OCI-LY7 (cell line): Measurements from ENCODE around the gene ICAM2. TPM values are rescaled to one million over a fixed set of nuclear protein-coding genes. Genes with fewer than 3 reads are reported as not detected.

Source experiments
- BruUV-seq: library from RNA; stranded (reverse); fragments of 400-500 nt; replicated peaks from 2 replicates; lab custom pipeline; 2021; lab: Mats Ljungman, UMichigan
- CTCF ChIA-PET: fragments of 300-600 bp; sonication (Branson Sonifier 250); formaldehyde crosslinking; loops from one replicate; lab custom pipeline; 2022; ENCODE audit warnings: antibody characterized with exemption; ENCODE audit not compliant: unreplicated experiment; lab: Charles Lee
- POLR2A ChIA-PET: fragments of 300-600 bp; sonication (Branson Sonifier 250); formaldehyde crosslinking; loops from one replicate; lab custom pipeline; 2022; ENCODE audit warnings: antibody characterized with exemption; lab: Charles Lee
- DNase-seq: peaks from one replicate; pipeline ENCODE4 v3.0.0-alpha.2; 2015; ENCODE audit warnings: low spot score
- H2AFZ ChIP-seq: fragments of 200-600 bp; sonication (generic), shearing (Covaris generic); 2 replicates; pipeline ENCODE4 v1.6.1; 2014; ENCODE audit warnings: mild to moderate bottlenecking, antibody characterized with exemption, low read length, moderate library complexity
- H3K27ac ChIP-seq: fragments of 200-600 bp; sonication (generic); 2 replicates; pipeline ENCODE4 v1.5.1; 2014; ENCODE audit warnings: mixed run types, low read depth, mild to moderate bottlenecking, moderate library complexity, low read length, inconsistent platforms; ENCODE audit not compliant: poor library complexity, severe bottlenecking
- H3K36me3 ChIP-seq: fragments of 200-600 bp; sonication (generic); 2 replicates; pipeline ENCODE4 v1.6.1; 2014; ENCODE audit warnings: mild to moderate bottlenecking, antibody characterized with exemption, low read length, moderate library complexity, mixed read lengths; ENCODE audit not compliant: insufficient read depth
- H3K4me1 ChIP-seq: fragments of 200-600 bp; sonication (generic); 2 replicates; pipeline ENCODE4 v1.5.1; 2014; ENCODE audit warnings: mild to moderate bottlenecking, low read length; ENCODE audit not compliant: insufficient read depth, poor library complexity, severe bottlenecking
- H3K4me2 ChIP-seq: fragments of 200-600 bp; sonication (generic); 2 replicates; pipeline ENCODE4 v1.6.1; 2014; ENCODE audit warnings: mild to moderate bottlenecking, low read length
- H3K4me3 ChIP-seq: fragments of 200-600 bp; sonication (generic); 2 replicates; pipeline ENCODE4 v1.5.1; 2014; ENCODE audit warnings: mild to moderate bottlenecking, low read depth, low read length; ENCODE audit not compliant: poor library complexity, severe bottlenecking
- H3K79me2 ChIP-seq: fragments of 200-600 bp; sonication (generic); 2 replicates; pipeline ENCODE4 v1.6.1; 2016; ENCODE audit warnings: low read depth, mild to moderate bottlenecking, low read length, moderate library complexity, mixed read lengths; ENCODE audit not compliant: insufficient read depth
- H3K9me2 ChIP-seq: fragments of 200-600 bp; sonication (generic); 2 replicates; pipeline ENCODE4 v1.6.1; 2016; ENCODE audit warnings: mild to moderate bottlenecking, low read length, mixed read lengths; ENCODE audit not compliant: insufficient read depth
- H3K9me3 ChIP-seq: fragments of 200-600 bp; sonication (generic); 2 replicates; pipeline ENCODE4 v1.6.1; 2014; ENCODE audit warnings: mild to moderate bottlenecking, mixed run types, low read length, mixed read lengths
- H4K20me1 ChIP-seq: fragments of 200-600 bp; sonication (generic); 2 replicates; pipeline ENCODE4 v1.6.1; 2014; ENCODE audit warnings: mild to moderate bottlenecking, antibody characterized with exemption, low read length, moderate library complexity, mixed read lengths; ENCODE audit not compliant: insufficient read depth
- CTCF ChIP-seq: fragments of 200-600 bp; sonication (generic); conservative IDR thresholded peaks from 2 replicates; pipeline ENCODE4 v1.5.1; 2014; ENCODE audit warnings: mild to moderate bottlenecking, antibody characterized with exemption, low read length, moderate library complexity, mixed read lengths
- EZH2phosphoT487 ChIP-seq: fragments of 200-600 bp; sonication (generic); IDR thresholded peaks from 2 replicates; pipeline ENCODE4 v1.6.1; 2018; ENCODE audit warnings: low read depth, borderline replicate concordance, mild to moderate bottlenecking, mixed run types, antibody characterized with exemption, low read length, moderate library complexity, mixed read lengths
- intact Hi-C: fragments of 100-400 bp; cut with micrococcal nuclease; formaldehyde crosslinking; loops from one replicate; pipeline ENCODE4 v1.10.0; 2022; ENCODE audit not compliant: unreplicated experiment
- total RNA-seq, 2 experiments: library from RNA; depleted of rRNA in 1 of 2; stranded (reverse); fragments of >200 nt in 1 of 2; shearing (Covaris generic) in 1 of 2; gene quantifications; 2 replicates each; pipeline ENCODE4 v1.2.3, GENCODE V29; 2014 to 2022

The ICAM2 gene
- total RNA-seq, 2 experiments from 2014 or later = 88.7 to 112 TPM

DNA sequence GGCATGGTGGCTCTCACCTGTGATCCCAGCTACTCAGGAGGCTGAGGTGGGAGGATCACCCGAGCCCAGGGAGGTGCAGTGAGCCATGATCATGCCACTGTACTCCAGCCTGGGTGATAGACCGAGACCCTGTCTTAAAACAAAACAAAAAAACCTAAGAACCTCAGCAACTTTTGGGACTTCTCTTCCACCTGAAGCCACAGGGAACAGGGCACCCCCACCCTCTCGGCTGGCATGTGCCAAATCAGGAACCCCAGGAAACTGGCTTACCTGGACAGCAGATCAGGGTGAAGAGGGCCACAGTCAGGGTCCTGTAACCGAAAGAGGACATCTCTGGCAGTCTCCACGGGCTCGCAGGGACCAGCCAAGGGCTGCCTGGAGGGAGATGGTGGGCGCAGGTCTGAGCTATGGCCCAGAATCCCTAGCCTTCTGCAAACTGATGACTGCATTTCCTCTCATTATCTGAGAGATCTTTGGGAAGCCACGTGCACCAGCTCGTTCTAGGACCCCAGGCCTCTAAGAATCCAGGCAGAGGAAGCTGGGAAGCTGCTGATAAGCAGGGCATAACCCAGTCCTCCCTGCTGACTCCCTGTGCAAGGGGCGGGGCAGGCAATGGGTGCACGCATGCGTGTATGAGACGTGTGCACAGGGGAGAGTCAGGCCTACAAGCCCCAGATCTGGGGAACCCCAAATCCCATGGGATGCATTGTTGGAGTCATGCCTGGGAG, 13.9 kb downstream of the ICAM2 start:
- Histone ChIP-seq H3K4me3 (no peak overlapping the region), H3K9me3 (no peaks in the 10 kb centered on the region), H3K79me2 (peaks cover 34% of the 10 kb centered on the region), H3K27ac (no peak overlapping the region), H3K4me1 (peaks cover 4% of the 10 kb centered on the region), H3K4me2 (no peak overlapping the region), H2AFZ (no peak overlapping the region), H4K20me1 (0 out of 2 replicates have a peak, but pooled peaks cover 3% of the 10 kb centered on the region), H3K9me2 (no peaks in the 10 kb centered on the region), H3K36me3 (peaks cover 91% of the 10 kb centered on the region)
- no peak for DNase-seq
- ChIA-PET CTCF (interaction anchor here (0.6 kb wide), 1 partner anchor 40 kb away, joined by 3 read pairs; no protein-coding TSS in a partner anchor), POLR2A (no interaction called here)
- no peak for TF ChIP-seq CTCF
- no peak for TF ChIP-seq EZH2phosphoT487
- intact Hi-C loops = no loop called here
- BruUV-seq = no TSS peak

DNA sequence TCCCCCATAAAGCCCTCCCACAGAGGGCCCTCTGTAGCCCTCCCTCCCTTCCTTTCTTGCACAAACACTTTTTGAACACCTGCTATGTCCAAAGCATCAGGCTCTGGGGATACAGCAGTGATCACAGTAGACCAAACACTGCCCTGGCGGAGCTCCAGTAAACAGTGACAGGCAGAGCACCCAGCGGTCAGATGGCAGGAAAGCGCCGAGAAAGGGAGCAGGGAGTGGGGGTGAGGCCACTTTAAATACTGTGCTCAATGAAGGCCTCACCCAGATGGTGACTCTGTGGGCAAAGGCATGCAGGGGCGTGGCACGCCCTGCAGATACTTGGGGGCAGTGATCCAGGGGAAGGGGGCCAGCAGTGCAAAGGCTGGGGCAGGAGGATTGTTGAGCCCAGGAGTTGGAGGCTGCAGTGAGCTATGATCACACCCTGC, 14.7 kb downstream of the ICAM2 start:
- CTCF ChIA-PET = no interaction called here

More for the DNA sequence above, 14.7 kb downstream of the ICAM2 start:
- no TSS peak for BruUV-seq
- Histone ChIP-seq H3K79me2 (peaks cover 26% of the 10 kb centered on the region), H3K4me1 (no peaks in the 10 kb centered on the region), H3K4me2 (no peak overlapping the region), H3K9me3 (no peaks in the 10 kb centered on the region), H3K9me2 (no peaks in the 10 kb centered on the region), H4K20me1 (0 out of 2 replicates have a peak, but pooled peaks cover 3% of the 10 kb centered on the region), H3K4me3 (no peak overlapping the region), H2AFZ (no peak overlapping the region), H3K36me3 (peaks cover 86% of the 10 kb centered on the region), H3K27ac (no peak overlapping the region)
- intact Hi-C loops = no loop called here
- POLR2A ChIA-PET = no interaction called here
- TF ChIP-seq CTCF = no peak
- TF ChIP-seq EZH2phosphoT487 = no peak
- no peak for DNase-seq
